Measurements from ENCODE around the gene NSMF.

Gene NSMF

DNA sequence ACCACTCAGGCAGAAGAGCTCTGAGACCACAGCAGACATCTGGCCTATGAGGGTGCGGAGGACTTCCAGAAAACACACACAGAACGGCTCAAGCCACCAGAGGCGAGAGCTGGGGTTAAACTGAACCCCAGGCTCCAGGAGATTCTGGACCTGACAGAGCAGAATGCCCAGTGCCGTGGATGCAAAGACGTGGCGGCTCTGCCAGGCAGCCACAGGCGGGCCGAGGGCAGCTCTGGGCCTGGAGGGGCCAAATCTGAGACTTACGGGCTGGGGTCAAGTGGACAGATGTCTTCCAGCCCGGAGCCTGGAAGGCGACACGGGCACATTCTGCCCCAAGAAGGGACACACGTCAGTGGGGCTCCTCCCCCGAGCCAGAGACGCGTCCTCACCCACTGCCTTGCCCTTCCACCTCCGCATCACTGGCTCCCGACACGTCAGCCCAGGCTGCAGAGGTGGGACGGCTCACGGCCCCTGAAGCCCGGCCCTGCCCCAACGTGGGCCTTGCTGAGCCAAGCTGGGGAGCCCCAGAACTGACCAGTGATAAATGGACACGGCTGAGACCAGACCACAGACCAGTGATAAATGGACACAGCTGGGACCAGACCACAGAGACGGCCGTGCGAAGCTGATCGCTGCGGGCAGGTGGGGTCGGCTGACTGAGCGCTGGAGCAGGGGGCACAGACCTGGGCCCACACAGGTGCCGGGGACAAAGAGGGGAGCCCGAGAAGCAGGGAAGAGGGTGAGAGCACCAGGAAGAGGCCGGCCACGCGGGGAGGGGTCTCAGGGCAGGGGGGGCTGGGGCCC, 40.9 kb upstream of the NSMF start:
- FAIRE-seq: no peak
- DNase-seq (ENCODE audit: insufficient read length, low spot score): no peak
- no peak for TF ChIP-seq PAX5 (IDR thresholded peaks at IDR 0.05; ENCODE audit: insufficient read depth, low read length, severe bottlenecking)
- no peak for TF ChIP-seq SPI1 (IDR thresholded peaks at IDR 0.05; ENCODE audit: low read depth, low read length)
- no peak for TF ChIP-seq TAF1 (IDR thresholded peaks at IDR 0.05; ENCODE audit: low read depth, low read length)
- TF ChIP-seq POLR2AphosphoS5 (IDR thresholded peaks at IDR 0.05; ENCODE audit: low read depth, low read length): no peak

DNA sequence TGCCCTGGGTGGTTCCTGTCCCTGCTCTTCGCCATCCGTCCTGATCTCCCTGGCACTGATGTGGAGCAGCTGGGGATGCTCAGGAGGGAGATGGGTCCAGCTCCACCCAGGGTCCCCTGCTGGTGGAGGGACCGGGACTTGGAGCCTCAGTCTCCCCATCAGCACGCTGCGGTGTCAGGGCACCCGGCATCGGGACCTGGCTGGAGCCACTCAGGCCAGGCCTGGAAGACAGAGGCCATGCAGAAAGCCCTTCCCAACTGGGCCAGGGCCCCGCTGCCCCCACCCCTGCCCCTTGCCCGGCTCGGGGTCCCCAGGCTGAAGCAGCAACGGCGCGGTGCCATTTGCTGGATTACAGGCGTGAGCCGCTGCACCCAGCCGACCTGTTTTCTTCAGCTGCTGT, 40.3 kb upstream of the NSMF start:
- no peak for DNase-seq (ENCODE audit: insufficient read length, low spot score)
- TF ChIP-seq POLR2A (IDR thresholded peaks at IDR 0.05; ENCODE audit: low read depth, low read length) (no peak), POLR2AphosphoS5 (IDR thresholded peaks at IDR 0.05; ENCODE audit: low read depth, low read length) (no peak), PAX5 (IDR thresholded peaks at IDR 0.05; ENCODE audit: insufficient read depth, low read length, severe bottlenecking) (no peak), TAF1 (IDR thresholded peaks at IDR 0.05; ENCODE audit: low read depth, low read length) (no peak), SPI1 (IDR thresholded peaks at IDR 0.05; ENCODE audit: low read depth, low read length) (no peak), POU2F2 (IDR thresholded peaks at IDR 0.05; ENCODE audit: low read depth, low read length) (no peak)
- FAIRE-seq: no peak

GRCh38 chr9:137498720-137499150, 39.6 kb upstream of the NSMF start:
- TF ChIP-seq POLR2A (IDR thresholded peaks at IDR 0.05; ENCODE audit: low read depth, low read length) (no peak), SPI1 (IDR thresholded peaks at IDR 0.05; ENCODE audit: low read depth, low read length) (no peak), POLR2AphosphoS5 (IDR thresholded peaks at IDR 0.05; ENCODE audit: low read depth, low read length) (no peak), PAX5 (IDR thresholded peaks at IDR 0.05; ENCODE audit: insufficient read depth, low read length, severe bottlenecking) (no peak), TAF1 (IDR thresholded peaks at IDR 0.05; ENCODE audit: low read depth, low read length) (no peak), POU2F2 (IDR thresholded peaks at IDR 0.05; ENCODE audit: low read depth, low read length) (no peak)
- FAIRE-seq: no peak
- no peak for DNase-seq (ENCODE audit: insufficient read length, low spot score)

GRCh38 chr9:137497921-137498719, 39.0 kb upstream of the NSMF start:
- DNase-seq (ENCODE audit: insufficient read length, low spot score) (no peak), FAIRE-seq (no peak)
- TF ChIP-seq POU2F2 (IDR thresholded peaks at IDR 0.05; ENCODE audit: low read depth, low read length) (no peak), TAF1 (IDR thresholded peaks at IDR 0.05; ENCODE audit: low read depth, low read length) (no peak), PAX5 (IDR thresholded peaks at IDR 0.05; ENCODE audit: insufficient read depth, low read length, severe bottlenecking) (no peak), POLR2AphosphoS5 (IDR thresholded peaks at IDR 0.05; ENCODE audit: low read depth, low read length) (no peak), POLR2A (IDR thresholded peaks at IDR 0.05; ENCODE audit: low read depth, low read length) (no peak), SPI1 (IDR thresholded peaks at IDR 0.05; ENCODE audit: low read depth, low read length) (no peak)

- FAIRE-seq (no peak), DNase-seq (ENCODE audit: insufficient read length, low spot score) (no peak)
- TF ChIP-seq POLR2AphosphoS5 (IDR thresholded peaks at IDR 0.05; ENCODE audit: low read depth, low read length) (no peak), POU2F2 (IDR thresholded peaks at IDR 0.05; ENCODE audit: low read depth, low read length) (no peak), POLR2A (IDR thresholded peaks at IDR 0.05; ENCODE audit: low read depth, low read length) (no peak), TAF1 (IDR thresholded peaks at IDR 0.05; ENCODE audit: low read depth, low read length) (no peak), SPI1 (IDR thresholded peaks at IDR 0.05; ENCODE audit: low read depth, low read length) (no peak), PAX5 (IDR thresholded peaks at IDR 0.05; ENCODE audit: insufficient read depth, low read length, severe bottlenecking) (no peak)
These were observed 37.7 kb upstream of the NSMF start for GRCh38 chr9:137496601-137497375.

DNA sequence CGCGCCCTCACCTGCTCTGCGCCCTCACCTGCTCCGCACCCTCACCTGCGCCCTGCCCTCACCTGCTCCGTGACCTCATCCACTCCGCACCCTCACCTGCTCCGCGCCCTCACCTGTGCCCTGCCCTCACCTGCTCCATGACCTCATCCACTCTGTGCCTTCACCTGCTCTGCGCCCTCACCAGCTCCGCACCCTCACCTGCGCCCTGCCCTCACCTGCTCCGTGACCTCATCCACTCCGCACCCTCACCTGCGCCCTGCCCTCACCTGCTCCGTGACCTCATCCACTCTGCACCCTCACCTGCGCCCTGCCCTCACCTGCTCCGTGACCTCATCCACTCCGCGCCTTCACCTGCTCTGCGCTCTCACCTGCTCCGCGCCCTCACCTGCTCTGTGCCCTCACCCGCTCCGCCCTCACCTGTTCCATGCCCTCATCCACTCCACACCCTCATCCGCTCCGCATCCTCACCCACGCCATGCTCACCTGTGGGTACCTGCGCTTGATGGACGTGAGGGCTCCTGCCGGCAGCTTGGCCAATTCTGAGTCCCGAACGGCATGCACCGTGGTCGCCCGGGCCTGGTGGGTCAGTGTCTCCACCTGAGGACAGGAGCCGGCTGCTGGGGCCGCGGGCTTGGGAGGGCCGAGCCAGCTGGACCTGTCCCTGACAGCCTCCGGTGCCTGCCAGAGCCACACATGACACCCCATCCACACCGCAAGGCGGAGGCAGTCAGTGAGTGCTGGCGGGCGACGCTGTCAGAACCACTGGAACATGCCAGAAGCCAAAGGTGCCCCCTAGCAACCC, 35.6 kb upstream of the NSMF start:
- no peak for FAIRE-seq
- no peak for TF ChIP-seq POLR2AphosphoS5 (IDR thresholded peaks at IDR 0.05; ENCODE audit: low read depth, low read length)
- no peak for TF ChIP-seq POU2F2 (IDR thresholded peaks at IDR 0.05; ENCODE audit: low read depth, low read length)
- no peak for TF ChIP-seq TAF1 (IDR thresholded peaks at IDR 0.05; ENCODE audit: low read depth, low read length)
- no peak for TF ChIP-seq POLR2A (IDR thresholded peaks at IDR 0.05; ENCODE audit: low read depth, low read length)
- no peak for TF ChIP-seq PAX5 (IDR thresholded peaks at IDR 0.05; ENCODE audit: insufficient read depth, low read length, severe bottlenecking)
- no peak for TF ChIP-seq SPI1 (IDR thresholded peaks at IDR 0.05; ENCODE audit: low read depth, low read length)

DNA sequence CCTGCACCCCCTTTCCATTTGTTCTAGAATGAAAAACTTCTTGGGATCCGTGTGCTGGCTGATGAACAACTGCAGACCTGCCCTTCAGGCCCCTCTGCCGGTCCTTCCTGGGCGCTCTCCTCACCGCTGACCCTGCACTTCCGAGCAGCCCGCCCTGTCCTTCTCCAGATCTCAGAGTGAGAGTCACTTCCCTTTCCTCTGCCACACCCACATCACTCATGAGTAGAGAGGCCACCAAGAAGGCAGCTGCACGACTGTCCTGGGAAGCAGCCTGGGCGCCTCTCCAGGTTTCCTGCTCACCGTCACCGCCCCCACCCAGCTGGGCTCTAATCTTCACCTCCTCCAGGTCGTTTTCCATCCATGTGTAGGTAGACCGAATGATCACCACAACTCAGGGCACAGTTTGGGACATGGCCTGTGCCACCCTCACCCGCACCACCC, 35.0 kb upstream of the NSMF start:
- DNase-seq (ENCODE audit: insufficient read length, low spot score): no peak
- FAIRE-seq: no peak

More for the DNA sequence above, 35.6 kb upstream of the NSMF start:
- no peak for DNase-seq (ENCODE audit: insufficient read length, low spot score)

More for the DNA sequence above, 35.0 kb upstream of the NSMF start:
- no peak for TF ChIP-seq POLR2AphosphoS5 (IDR thresholded peaks at IDR 0.05; ENCODE audit: low read depth, low read length)
- TF ChIP-seq POU2F2 (IDR thresholded peaks at IDR 0.05; ENCODE audit: low read depth, low read length): no peak
- no peak for TF ChIP-seq TAF1 (IDR thresholded peaks at IDR 0.05; ENCODE audit: low read depth, low read length)
- TF ChIP-seq SPI1 (IDR thresholded peaks at IDR 0.05; ENCODE audit: low read depth, low read length): no peak
- TF ChIP-seq PAX5 (IDR thresholded peaks at IDR 0.05; ENCODE audit: insufficient read depth, low read length, severe bottlenecking): no peak
- TF ChIP-seq POLR2A (IDR thresholded peaks at IDR 0.05; ENCODE audit: low read depth, low read length): no peak

Data from GM12891 (cell line).